ENCODE results near the gene METRN.
"Not testable (repeated sequence)": the region's sequence is repeated elsewhere in the genome, so short reads cannot be mapped to it uniquely, and the experiment has no call there.

METRN gene

GRCh38 chr16:711084-711483 is 3.8 kb upstream of the METRN start:
- no peak for DNase-seq

- DNase-seq: no peak
Observed at GRCh38 chr16:711548-712320, 3.2 kb upstream of the METRN start.

- DNase-seq: not testable (repeated sequence)
Observed at GRCh38 chr16:712740-713250, 2.1 kb upstream of the METRN start.

GRCh38 chr16:714079-714478 is 839 bp upstream of the METRN start:
- DNase-seq: no peak

- DNase-seq: no peak
Observed at GRCh38 chr16:715477-716199, 720 bp downstream of the METRN start.

GRCh38 chr16:716200-716568 is 1.3 kb downstream of the METRN start:
- no peak for DNase-seq

- DNase-seq: no peak
Observed at GRCh38 chr16:716768-717325, 1.9 kb downstream of the METRN start.

- no peak for DNase-seq
Observed at GRCh38 chr16:717450-718245, 2.7 kb downstream of the METRN start.

- DNase-seq: no peak
Observed at GRCh38 chr16:718389-718788, 3.5 kb downstream of the METRN start.

GRCh38 chr16:718922-719321 is 4.0 kb downstream of the METRN start:
- DNase-seq: no peak

GRCh38 chr16:719815-720446 is 5.0 kb downstream of the METRN start:
- DNase-seq: no peak

- no peak for DNase-seq
Observed at GRCh38 chr16:720447-720989, 5.6 kb downstream of the METRN start.

- no peak for DNase-seq
Observed at GRCh38 chr16:720990-721764, 6.3 kb downstream of the METRN start, which contains the start of gene ANTKMT. Gene ANTKMT (plus strand): TSS chr16:721146. CDS start chr16:721275, 129 bp downstream.

GRCh38 chr16:721765-722540 is 7.0 kb downstream of the METRN start:
- DNase-seq: no peak

- DNase-seq: no peak
Observed at GRCh38 chr16:722835-723633, 8.1 kb downstream of the METRN start.

- DNase-seq: no peak
Observed at GRCh38 chr16:723695-724094, 8.8 kb downstream of the METRN start.

- no peak for DNase-seq
Observed at GRCh38 chr16:724188-725040, 9.5 kb downstream of the METRN start.

GRCh38 chr16:725041-725376 is 10.1 kb downstream of the METRN start:
- no peak for DNase-seq

Measured in cortex of kidney (tissue), 1 donor.